OCI-LY7 (cell line): ENCODE measurements around the gene DUSP2. TPM values are rescaled to one million over a fixed set of nuclear protein-coding genes. Genes with fewer than 3 reads are reported as not detected.
"Not testable (repeated sequence)": the region's sequence is repeated elsewhere in the genome, so short reads cannot be mapped to it uniquely, and the experiment has no call there.

Source experiments
- BruUV-seq: library from RNA; stranded (reverse); fragments of 400-500 nt; replicated peaks from 2 replicates; lab custom pipeline; 2021; lab: Mats Ljungman, UMichigan
- CTCF ChIA-PET: fragments of 300-600 bp; sonication (Branson Sonifier 250); formaldehyde crosslinking; loops from one replicate; lab custom pipeline; 2022; ENCODE audit warnings: antibody characterized with exemption; ENCODE audit not compliant: unreplicated experiment; lab: Charles Lee
- POLR2A ChIA-PET: fragments of 300-600 bp; sonication (Branson Sonifier 250); formaldehyde crosslinking; loops from one replicate; lab custom pipeline; 2022; ENCODE audit warnings: antibody characterized with exemption; lab: Charles Lee
- DNase-seq: peaks from one replicate; pipeline ENCODE4 v3.0.0-alpha.2; 2015; ENCODE audit warnings: low spot score
- H2AFZ ChIP-seq: fragments of 200-600 bp; sonication (generic), shearing (Covaris generic); 2 replicates; pipeline ENCODE4 v1.6.1; 2014; ENCODE audit warnings: mild to moderate bottlenecking, antibody characterized with exemption, low read length, moderate library complexity
- H3K27ac ChIP-seq: fragments of 200-600 bp; sonication (generic); 2 replicates; pipeline ENCODE4 v1.5.1; 2014; ENCODE audit warnings: mixed run types, low read depth, mild to moderate bottlenecking, moderate library complexity, low read length, inconsistent platforms; ENCODE audit not compliant: poor library complexity, severe bottlenecking
- H3K36me3 ChIP-seq: fragments of 200-600 bp; sonication (generic); 2 replicates; pipeline ENCODE4 v1.6.1; 2014; ENCODE audit warnings: mild to moderate bottlenecking, antibody characterized with exemption, low read length, moderate library complexity, mixed read lengths; ENCODE audit not compliant: insufficient read depth
- H3K4me1 ChIP-seq: fragments of 200-600 bp; sonication (generic); 2 replicates; pipeline ENCODE4 v1.5.1; 2014; ENCODE audit warnings: mild to moderate bottlenecking, low read length; ENCODE audit not compliant: insufficient read depth, poor library complexity, severe bottlenecking
- H3K4me2 ChIP-seq: fragments of 200-600 bp; sonication (generic); 2 replicates; pipeline ENCODE4 v1.6.1; 2014; ENCODE audit warnings: mild to moderate bottlenecking, low read length
- H3K4me3 ChIP-seq: fragments of 200-600 bp; sonication (generic); 2 replicates; pipeline ENCODE4 v1.5.1; 2014; ENCODE audit warnings: mild to moderate bottlenecking, low read depth, low read length; ENCODE audit not compliant: poor library complexity, severe bottlenecking
- H3K79me2 ChIP-seq: fragments of 200-600 bp; sonication (generic); 2 replicates; pipeline ENCODE4 v1.6.1; 2016; ENCODE audit warnings: low read depth, mild to moderate bottlenecking, low read length, moderate library complexity, mixed read lengths; ENCODE audit not compliant: insufficient read depth
- H3K9me2 ChIP-seq: fragments of 200-600 bp; sonication (generic); 2 replicates; pipeline ENCODE4 v1.6.1; 2016; ENCODE audit warnings: mild to moderate bottlenecking, low read length, mixed read lengths; ENCODE audit not compliant: insufficient read depth
- H3K9me3 ChIP-seq: fragments of 200-600 bp; sonication (generic); 2 replicates; pipeline ENCODE4 v1.6.1; 2014; ENCODE audit warnings: mild to moderate bottlenecking, mixed run types, low read length, mixed read lengths
- H4K20me1 ChIP-seq: fragments of 200-600 bp; sonication (generic); 2 replicates; pipeline ENCODE4 v1.6.1; 2014; ENCODE audit warnings: mild to moderate bottlenecking, antibody characterized with exemption, low read length, moderate library complexity, mixed read lengths; ENCODE audit not compliant: insufficient read depth
- CTCF ChIP-seq: fragments of 200-600 bp; sonication (generic); conservative IDR thresholded peaks from 2 replicates; pipeline ENCODE4 v1.5.1; 2014; ENCODE audit warnings: mild to moderate bottlenecking, antibody characterized with exemption, low read length, moderate library complexity, mixed read lengths
- EZH2phosphoT487 ChIP-seq: fragments of 200-600 bp; sonication (generic); IDR thresholded peaks from 2 replicates; pipeline ENCODE4 v1.6.1; 2018; ENCODE audit warnings: low read depth, borderline replicate concordance, mild to moderate bottlenecking, mixed run types, antibody characterized with exemption, low read length, moderate library complexity, mixed read lengths
- intact Hi-C: fragments of 100-400 bp; cut with micrococcal nuclease; formaldehyde crosslinking; loops from one replicate; pipeline ENCODE4 v1.10.0; 2022; ENCODE audit not compliant: unreplicated experiment
- total RNA-seq, 2 experiments: library from RNA; depleted of rRNA in 1 of 2; stranded (reverse); fragments of >200 nt in 1 of 2; shearing (Covaris generic) in 1 of 2; gene quantifications; 2 replicates each; pipeline ENCODE4 v1.2.3, GENCODE V29; 2014 to 2022

The DUSP2 gene
- total RNA-seq, 2 experiments from 2014 or later: 37.3 to 110 TPM

GRCh38 chr2:96161898-96162297 lies 16.7 kb upstream of the DUSP2 start:
- Histone ChIP-seq H2AFZ (peak overlapping the region; percentile 78; the same call in 1 of the 2 replicates), H3K9me3 (peaks cover 5% of the 10 kb centered on the region; the same call in 1 of the 2 replicates), H3K9me2 (no peaks in the 10 kb centered on the region), H3K36me3 (no peaks in the 10 kb centered on the region; the same call in 1 of the 2 replicates), H3K4me3 (peak overlapping the region; percentile 15), H3K4me2 (peak overlapping the region; percentile 91), H3K79me2 (no peaks in the 10 kb centered on the region), H3K4me1 (peaks cover 76% of the 10 kb centered on the region), H3K27ac (peak overlapping the region; percentile 99), H4K20me1 (no peaks in the 10 kb centered on the region)
- DNase-seq: peak; percentile 29
- POLR2A ChIA-PET: interaction anchor here (0.9 to 2.4 kb wide), 5 partner anchors 10 to 19 kb away, joined by 4 to 10 read pairs (median 5); no protein-coding TSS in a partner anchor
- TF ChIP-seq EZH2phosphoT487: no peak
- intact Hi-C loops: no loop called here
- BruUV-seq: no TSS peak
- CTCF ChIA-PET: interaction anchor here (3.0 kb wide), 1 partner anchor 14 kb away, joined by 18 read pairs; no protein-coding TSS in a partner anchor

DNA sequence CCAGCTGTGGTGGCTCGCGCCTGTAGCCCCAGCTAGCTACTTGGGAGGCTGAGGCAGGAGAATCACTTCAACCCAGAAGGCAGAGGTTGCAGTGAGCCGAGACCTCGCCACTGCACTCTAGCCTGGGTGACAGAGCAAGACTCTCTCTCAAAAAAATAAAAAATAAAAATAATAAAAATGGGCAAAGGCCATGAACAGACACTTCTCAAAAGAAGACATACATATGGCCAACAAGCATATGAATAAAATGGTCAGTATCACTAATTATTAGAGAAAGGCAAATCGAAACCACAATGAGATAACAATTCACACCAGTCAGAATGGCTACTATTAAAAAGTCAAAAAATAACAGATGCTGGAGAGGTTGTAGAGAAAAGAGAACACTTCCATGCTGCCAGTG lies 15.1 kb upstream of the DUSP2 start:
- H3K27ac ChIP-seq, H3K9me3 ChIP-seq, H2AFZ ChIP-seq, BruUV-seq, H3K36me3 ChIP-seq, H4K20me1 ChIP-seq, H3K4me2 ChIP-seq, CTCF ChIA-PET, intact Hi-C loops, H3K79me2 ChIP-seq, DNase-seq, H3K9me2 ChIP-seq, H3K4me3 ChIP-seq: not testable (repeated sequence)
- H3K4me1 ChIP-seq: peaks cover 88% of the 10 kb centered on the region
- POLR2A ChIA-PET: interaction anchor here (1.2 to 1.3 kb wide), 2 partner anchors 10 to 13 kb away, joined by 3 to 5 read pairs; no protein-coding TSS in a partner anchor

- CTCF ChIA-PET: interaction anchor here (2.2 kb wide), 1 partner anchor 11 kb away, joined by 9 read pairs; no protein-coding TSS in a partner anchor
- Histone ChIP-seq H3K4me3 (peak overlapping the region; percentile 12), H3K9me3 (peaks cover 5% of the 10 kb centered on the region; the same call in 1 of the 2 replicates), H2AFZ (peak overlapping the region; percentile 80), H3K4me2 (peak overlapping the region; percentile 53), H3K4me1 (peaks cover 81% of the 10 kb centered on the region), H3K9me2 (no peaks in the 10 kb centered on the region), H3K36me3 (no peaks in the 10 kb centered on the region; the same call in 1 of the 2 replicates), H3K79me2 (no peaks in the 10 kb centered on the region), H4K20me1 (no peaks in the 10 kb centered on the region), H3K27ac (peak overlapping the region; percentile 46)
- peak; percentile 66 for DNase-seq
- POLR2A ChIA-PET: interaction anchor here (1.2 to 1.3 kb wide), 3 partner anchors 9 to 11 kb away, joined by 3 to 8 read pairs (median 5); no protein-coding TSS in a partner anchor
- BruUV-seq: no TSS peak
- intact Hi-C loops: no loop called here
- no peak for TF ChIP-seq EZH2phosphoT487
- TF ChIP-seq CTCF: no peak
Measured at GRCh38 chr2:96159084-96159830, 14.0 kb upstream of the DUSP2 start.
